ENCODE data around the gene ATP1A3.

ATP1A3 gene

DNA sequence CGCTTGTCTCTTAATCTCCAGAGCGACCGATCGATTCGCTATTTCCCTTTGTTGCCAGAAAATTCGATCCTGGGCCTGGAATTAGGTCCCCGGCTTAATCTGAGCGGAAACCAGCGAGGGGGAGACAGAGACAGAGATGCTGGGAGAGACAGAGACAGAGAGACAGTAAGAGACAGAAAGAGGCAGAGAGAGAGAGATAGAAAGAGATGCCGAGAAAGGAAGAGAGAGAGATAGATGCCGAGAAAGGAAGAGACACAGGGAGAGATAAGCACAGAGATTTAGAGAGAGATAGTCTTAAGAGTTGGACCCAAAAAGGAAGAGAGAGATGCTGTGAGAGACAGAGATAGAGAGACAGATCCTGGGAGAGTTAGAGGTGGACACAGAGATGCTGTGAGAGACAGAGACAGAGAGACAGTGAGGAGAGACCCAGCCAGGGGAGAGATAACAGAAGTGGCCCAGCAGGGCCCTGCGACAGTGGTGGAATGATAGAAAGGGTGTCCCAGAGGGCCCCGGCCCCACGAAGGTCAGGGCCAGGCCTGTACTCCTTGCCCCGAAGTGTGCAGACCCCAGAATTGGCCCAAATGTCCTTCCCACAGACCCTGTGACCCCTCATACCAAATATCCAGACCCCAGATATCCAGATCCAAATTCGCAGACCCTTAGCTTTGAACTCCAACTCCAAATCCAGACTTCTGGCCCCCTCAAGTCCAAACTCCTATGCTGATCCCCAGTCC, 67.1 kb downstream of the ATP1A3 start:
- no peak for DNase-seq

DNA sequence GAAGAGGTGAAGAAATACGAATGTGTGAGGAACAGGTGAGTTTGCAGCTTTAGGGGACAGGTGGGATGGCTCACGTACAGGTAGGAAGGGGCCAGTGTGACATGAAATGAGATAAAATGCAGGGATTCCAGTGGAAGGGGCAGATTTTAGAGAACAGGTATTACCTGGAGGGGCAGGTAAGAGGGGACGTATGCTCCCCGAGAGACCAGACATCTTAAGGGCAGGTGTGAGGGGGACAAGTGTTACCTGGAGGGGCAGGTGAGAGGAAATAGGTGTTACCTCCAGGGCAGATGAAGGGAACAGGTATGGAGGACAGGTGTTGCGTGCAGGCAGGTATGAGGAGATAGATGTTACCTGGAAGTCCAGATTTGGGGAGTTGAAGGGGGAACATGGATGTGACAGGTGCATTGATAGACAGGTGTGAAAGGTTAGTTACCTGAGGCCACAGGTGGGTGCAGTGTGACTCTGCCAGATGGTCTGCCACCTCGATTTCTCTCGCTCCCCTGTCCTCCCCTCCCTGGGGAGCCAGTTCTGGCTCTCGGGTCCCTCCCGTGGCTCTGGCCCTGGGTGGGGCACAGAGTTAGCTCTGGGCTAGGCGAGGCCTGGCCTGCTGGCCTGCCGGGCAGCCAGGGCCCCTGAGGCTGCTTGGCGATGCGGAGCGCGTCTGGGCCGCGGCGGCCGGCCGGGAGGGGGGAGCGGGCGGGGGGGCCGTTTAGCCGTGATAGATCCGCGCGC, 67.8 kb downstream of the ATP1A3 start:
- DNase-seq = no peak

DNA sequence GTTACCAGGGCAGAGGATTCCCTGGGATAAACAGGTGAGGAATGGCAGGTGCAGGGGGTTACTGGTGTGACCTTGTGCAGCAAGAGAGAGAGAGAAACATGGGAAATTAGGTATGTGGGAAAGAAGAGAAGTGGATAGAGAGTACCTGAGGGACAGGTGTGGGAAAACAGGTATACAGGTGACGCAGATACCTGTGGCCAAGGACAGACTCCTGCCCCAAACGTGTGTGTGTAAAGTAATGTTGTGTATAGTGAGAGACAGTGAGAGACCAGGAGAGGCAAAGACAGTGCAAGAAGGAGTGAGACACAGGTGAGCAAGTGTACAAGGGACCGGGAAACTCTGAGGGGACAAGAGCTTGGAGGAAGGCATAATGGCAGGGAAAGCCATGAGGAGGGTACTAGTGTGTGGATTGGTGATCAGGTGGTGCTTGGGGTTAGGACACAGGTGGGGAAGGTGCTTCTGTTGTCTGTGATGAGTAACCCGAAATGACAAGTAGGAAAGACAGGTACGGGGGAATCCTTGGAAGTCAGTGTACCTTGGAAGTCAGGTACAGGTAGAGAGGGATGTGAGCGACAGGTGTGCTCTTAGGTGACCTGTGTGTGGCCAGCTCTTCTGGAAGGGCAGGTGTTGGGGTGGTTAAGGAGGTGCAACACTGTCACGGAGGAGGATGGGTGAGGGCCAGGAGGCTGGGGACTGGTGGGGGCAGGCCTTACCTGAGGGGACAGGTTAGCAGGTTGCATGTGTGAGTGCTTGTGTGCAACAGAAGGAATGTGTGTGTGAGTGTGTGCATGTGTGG, 68.6 kb downstream of the ATP1A3 start:
- DNase-seq = no peak

DNA sequence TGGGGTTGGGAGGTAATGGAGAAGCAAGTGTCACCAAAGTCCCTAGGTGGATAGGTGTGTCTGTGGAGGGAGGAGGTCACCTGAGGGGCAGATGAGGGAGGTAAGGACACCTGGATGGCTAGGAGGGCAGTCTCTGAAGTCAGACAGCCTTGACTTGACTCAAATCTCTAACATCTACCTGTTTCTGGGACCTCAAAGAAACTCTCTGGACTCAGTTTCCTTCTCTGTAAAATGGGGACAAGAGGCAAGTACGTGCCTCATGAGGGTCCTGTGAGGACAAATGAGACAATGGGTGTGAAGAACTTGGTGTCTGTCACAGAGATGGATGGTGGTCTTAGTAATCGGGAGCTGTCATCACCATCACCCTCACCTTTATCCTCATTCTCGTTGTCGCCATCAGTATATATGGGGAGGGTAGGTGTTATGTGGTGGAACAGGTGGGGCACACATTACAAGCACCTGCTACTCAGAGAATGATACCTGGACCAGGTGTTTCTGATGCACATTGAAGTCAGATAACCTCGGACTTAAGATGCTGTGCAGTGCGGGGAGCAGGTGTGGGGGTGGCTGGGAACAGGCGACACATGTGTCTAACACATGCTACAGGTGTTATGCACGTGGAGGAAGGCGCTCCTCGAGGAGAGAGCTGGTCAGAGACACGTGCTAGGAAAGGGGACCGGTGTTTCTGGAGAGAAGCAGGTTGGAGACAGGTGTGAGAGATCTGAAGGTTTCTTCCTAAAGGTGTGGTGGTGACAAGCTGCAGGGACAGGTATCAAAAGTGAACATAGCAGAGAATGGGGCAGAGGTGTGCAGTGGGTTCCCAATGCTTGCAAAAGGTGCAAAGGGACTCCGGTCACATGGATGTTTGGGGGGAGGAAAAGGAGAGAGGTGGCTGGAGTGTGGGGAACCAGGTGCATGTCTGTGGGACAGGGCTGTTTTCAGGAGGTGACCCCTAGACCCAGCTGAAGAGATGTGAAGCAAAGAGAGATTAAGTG, 69.6 kb downstream of the ATP1A3 start:
- no peak for DNase-seq

DNA sequence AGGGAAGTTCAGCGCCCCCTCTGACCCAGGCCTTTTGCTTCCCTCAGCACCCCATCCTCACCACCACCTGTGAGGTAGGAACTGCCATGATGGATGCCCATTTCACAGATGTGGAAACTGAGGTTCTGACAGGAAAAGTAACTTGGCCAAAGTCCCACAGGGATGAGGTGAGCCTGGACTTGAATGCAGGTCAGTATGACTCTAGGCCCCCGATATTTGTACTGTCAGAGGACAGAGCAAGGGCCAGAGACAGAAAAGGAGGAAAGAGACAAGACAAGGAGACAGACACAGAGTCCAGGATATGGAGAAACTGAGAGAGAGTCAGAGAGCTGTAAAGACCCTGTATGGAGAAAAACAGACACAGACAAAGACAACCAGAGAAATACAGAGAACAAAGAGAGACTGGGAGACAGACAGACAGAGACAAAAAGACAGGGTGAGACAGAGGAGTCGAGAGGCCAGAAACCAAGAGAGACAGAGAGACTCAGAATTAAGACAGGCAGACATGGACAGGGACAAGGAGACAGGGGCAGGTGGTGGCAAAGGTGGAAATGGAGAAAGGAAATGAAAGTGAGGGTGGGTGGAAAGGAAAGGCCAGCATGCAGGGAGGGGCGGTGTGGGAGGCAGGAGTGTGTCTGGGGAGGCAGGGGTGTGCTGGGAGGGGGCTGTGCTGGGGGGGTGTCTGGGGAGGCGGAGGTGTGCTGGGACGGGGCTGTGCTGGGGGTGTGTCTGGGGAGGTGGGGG, 70.8 kb downstream of the ATP1A3 start:
- no peak for DNase-seq

DNA sequence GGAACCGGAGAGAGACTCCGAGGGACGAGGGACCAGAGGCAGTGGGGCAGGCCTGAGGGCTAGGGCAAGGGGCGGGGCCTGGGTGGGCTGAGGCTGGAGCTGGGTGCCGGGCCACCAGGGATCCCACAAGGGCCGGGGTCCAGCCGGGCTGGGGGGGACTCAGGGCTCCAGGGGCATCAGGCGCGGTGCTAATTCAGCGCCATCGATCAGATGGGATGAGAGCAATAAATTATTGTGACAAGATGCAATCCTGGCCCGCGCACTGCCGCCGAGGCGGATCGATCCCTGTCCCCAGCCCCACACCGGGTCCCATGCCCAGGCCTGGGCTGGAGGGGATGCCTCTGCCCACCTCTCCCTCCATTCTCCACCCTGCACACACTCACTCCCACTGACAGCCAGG, 71.4 kb downstream of the ATP1A3 start:
- DNase-seq = no peak

DNA sequence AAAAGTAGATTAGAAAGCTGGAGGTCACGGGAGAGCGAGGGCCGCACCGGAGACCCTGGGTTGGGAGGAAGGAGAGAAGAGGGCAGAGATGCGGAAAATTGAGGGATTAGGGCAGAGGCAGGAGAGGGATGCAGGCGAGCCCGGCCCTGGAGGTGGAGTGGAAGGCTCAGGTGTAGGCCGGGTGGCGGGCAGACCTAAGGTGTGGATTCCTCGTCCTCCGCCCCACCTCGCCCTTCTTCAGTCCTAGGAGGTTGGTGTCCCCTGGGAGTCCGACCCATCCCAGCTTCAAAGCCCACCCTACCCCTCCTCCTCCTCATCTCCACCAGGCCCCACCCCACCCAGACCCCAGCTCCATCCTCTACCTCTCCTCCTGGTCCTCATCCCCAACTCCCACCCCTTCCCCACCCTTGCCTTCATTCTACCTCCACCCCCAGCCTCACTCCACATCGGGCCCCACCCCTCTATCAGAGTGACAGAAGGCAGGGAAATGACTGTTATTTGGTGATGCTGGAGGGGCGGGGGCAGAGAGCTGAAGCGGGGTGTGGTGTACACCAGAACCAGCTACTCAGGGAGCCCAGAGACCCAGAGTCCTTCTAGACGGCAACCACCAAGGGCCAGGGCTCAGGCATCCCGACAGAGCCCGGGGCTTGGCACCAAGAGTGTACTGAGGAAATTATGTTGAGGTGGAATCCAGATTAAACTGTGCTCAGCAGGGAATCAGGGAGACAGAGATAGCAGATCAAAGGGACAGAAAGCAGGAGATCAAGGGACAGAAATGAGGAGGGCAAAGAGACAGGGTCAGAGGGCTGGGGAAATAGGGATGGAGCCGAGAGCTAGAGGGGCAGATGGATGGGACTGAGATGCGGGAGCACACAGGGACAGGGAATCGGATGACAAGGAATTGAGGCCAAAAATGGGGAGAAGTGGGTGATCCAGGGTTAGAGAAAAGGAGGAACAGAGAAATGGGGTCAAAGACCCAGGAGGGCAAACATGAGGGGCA, 72.2 kb downstream of the ATP1A3 start:
- no peak for DNase-seq

DNA sequence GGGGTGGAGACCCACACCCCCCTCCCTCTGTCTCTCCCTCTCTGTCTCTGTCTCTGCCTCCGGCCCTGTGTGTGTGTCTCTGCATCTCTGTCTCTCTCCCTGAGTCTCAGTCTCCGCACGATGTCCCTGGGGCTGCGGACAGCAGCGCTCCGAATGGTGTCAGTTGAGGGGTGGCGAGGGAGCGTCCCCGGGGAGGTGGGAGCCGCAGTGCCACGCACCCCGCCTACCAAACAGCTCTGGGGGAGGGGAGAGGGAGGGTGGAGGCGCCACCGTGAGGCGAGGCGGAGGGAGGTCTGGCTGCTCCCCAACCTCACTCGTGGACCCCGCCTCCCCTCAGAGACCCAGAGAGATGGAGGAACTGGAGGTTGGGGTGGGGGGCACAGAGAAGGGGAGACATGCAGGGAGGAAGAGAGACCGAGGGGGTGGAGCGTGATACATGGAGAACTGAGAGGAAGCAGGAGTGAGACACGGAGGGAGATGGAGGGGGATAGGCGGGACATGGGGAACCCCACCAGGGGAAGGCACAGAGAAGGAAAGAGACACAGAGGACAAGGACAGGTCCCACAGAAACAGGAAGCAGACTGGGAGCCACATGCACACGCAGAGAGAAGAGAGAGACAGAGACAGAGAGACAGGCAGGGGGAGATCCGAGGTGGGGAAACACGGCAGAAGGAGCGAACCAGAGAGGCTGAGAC, 73.0 kb downstream of the ATP1A3 start:
- no peak for DNase-seq

DNA sequence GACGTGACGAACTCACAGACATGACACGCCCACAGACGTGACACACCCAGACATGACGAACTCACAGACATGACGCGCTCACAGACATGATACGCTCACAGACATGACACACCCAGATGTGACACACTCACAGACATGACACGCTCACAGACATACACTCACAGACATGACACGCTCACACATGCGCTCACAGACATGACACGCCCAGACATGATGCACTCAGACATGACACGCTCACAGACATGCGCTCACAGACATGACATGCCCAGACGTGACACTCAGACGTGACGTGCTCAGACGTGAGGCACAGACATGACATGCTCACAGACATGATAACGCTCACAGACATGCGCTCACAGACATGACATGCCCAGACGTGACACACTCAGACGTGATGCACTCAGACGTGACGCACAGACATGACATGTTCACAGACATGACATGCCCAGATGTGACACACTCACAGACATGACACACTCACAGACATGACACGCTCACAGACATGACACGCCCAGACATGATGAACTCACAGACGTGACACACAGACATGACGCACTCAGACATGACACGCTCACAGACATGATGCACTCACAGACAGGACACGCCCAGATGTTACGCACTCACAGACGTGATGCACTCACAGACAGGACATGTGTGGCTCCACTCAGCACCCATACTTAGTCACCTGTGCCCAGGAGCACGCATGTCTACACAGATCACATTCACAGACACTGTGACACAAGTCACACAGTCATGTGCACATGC, 73.9 kb downstream of the ATP1A3 start:
- DNase-seq = no peak

DNA sequence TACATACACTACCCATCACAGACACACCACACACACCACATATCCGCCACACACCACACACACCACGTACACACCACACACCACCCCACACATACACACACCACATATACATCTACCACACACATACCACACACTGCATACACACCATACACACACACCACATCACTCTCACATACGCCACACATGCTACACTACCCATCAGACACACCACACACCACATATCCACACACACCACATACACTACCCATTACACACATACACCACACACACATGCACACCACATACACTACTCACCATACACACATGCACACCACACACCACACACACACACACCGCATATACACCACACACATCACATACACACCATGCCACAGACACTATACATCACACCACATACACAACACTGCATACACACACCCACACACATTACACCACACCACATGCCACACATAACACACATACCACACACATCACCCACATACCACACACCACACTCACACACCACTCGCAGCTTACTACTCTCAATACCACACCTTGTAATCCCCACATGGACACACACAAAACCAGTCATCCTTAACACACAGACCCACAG, 75.3 kb downstream of the ATP1A3 start:
- no peak for DNase-seq

DNA sequence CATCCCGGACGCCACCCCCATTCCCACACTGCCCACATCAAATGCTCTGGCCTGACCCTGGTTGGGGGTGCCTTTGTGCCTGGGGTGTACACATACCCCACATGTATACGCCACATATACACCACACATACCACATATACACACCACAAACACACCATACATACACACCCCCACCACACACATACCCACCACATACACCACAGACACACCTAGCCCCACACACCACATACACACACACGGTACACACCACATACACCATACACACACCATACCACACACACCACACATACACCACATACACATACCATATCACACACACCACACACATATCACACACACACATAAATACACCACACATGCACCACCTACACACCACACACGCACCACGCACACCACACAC, 75.9 kb downstream of the ATP1A3 start:
- no peak for DNase-seq

DNA sequence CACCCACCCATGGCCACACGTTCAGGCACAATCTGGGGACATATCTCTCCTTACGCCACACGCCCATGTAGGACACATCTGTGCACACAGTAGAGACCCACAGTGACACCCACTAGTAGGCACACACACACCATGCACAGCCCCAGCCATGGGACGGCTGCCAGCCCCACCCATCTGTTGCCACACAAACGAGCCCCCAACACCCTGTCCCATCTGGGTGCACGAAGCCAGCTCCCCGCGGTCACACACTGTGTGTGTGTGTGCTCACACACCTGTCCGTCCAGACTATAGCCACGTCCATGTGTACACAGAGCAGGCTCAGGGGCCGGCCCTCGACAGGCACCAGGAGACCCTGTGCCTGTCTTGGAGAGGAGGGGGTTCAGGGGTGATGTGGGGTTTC, 76.4 kb downstream of the ATP1A3 start:
- no peak for DNase-seq
